GM18520 (cell line): ENCODE results near the gene CTIF.

ENCODE experiments used
- ATAC-seq: cut with Tn5 transposase; IDR thresholded peaks from one replicate; pipeline ENCODE4 v1.9.1; 2021; ENCODE audit not compliant: unreplicated experiment

Gene CTIF

GRCh38 chr18:48675912-48676311 is 137.1 kb downstream of the CTIF start:
- ATAC-seq = no peak

DNA sequence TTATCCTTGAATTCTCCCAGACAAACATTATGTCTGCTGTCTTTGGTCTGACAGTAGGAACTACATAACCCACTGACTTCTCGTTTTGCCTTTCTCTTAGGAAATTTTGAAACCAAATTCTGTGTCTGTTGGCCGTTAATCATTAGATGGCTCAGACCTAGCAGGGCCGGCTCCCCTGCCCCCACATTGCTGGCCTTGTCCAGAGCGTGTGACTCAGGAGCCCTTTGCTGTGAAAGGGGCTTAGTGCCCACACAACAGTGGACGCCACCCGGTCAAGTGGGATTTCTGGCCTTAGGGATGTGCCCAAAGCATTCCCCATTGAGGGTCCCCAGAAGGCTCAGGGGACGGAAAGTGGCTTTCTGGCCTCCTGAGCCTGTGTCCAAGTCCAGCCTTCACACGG is 137.5 kb downstream of the CTIF start:
- no peak for ATAC-seq

- no peak for ATAC-seq
Observed at GRCh38 chr18:48676756-48677368, 138.0 kb downstream of the CTIF start.

GRCh38 chr18:48678237-48679115 is 139.6 kb downstream of the CTIF start:
- ATAC-seq = no peak

DNA sequence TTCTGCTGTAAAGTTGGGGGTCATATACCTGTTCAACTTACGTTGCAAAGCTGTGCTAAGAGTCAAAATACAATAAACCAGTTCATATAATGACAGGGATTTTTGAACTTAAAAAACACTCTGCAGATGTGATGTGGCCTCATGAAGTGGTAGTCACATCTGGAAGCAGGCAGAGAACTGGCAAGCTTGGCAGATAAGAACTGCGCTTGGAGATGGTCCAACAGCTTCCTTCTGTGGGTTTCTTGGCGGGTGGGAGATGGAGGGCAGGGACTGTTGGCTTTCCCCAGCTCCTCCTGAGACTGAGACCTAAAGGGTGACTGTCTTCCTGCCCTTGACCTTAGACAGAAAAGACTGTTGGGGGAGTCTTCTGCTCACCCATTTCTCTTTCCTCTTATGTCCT is 140.4 kb downstream of the CTIF start:
- no peak for ATAC-seq

- ATAC-seq = no peak
Observed at GRCh38 chr18:48680339-48681250, 141.8 kb downstream of the CTIF start.

GRCh38 chr18:48682768-48683167 is 143.9 kb downstream of the CTIF start:
- no peak for ATAC-seq

- ATAC-seq = no peak
Observed at GRCh38 chr18:48683197-48683596, 144.4 kb downstream of the CTIF start.

- no peak for ATAC-seq
Observed at GRCh38 chr18:48683661-48684060, 144.8 kb downstream of the CTIF start.

- ATAC-seq = no peak
Observed at GRCh38 chr18:48687346-48688042, 148.7 kb downstream of the CTIF start.

- ATAC-seq = no peak
Observed at GRCh38 chr18:48688961-48689360, 150.1 kb downstream of the CTIF start.

DNA sequence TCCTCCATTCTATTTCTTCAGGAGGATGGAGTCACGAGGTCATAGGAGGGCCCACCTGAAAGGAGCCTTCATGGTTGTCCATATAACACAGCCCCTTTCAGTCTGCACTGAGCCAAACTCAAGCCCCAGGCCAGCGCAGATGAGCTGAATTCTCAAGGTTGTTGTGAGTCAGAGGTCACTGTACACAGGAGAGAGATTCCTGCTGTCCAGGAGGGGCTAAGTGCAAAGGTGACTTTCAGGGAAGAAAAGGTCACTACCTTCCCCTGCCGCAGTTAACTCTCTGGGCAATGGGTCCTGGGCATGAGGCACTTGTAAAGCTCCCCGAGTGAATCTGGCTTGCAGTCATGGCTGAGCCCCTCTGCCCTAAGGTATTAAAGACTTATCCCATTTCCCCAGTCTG is 150.7 kb downstream of the CTIF start:
- ATAC-seq = no peak

- no peak for ATAC-seq
Observed at GRCh38 chr18:48690494-48690893, 151.7 kb downstream of the CTIF start.

DNA sequence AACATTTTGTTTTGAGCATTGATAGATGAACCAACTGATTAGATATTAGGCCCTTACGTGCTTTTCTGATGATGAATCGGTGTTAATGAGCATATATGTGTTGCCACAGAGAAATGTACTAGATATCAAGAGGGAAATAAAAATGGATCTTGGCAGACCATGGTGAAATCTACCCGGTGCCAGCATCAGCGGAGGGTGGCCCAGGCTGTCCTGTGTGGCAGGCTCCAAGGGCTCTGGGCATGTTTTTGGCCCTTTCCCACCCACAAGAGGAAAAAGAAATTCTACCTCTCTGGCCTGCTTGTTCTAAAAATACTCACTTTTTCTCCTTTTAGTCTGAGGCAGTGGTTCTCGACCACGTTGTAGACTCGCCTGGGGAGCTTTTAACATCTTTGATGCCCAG is 154.2 kb downstream of the CTIF start:
- ATAC-seq = no peak

DNA sequence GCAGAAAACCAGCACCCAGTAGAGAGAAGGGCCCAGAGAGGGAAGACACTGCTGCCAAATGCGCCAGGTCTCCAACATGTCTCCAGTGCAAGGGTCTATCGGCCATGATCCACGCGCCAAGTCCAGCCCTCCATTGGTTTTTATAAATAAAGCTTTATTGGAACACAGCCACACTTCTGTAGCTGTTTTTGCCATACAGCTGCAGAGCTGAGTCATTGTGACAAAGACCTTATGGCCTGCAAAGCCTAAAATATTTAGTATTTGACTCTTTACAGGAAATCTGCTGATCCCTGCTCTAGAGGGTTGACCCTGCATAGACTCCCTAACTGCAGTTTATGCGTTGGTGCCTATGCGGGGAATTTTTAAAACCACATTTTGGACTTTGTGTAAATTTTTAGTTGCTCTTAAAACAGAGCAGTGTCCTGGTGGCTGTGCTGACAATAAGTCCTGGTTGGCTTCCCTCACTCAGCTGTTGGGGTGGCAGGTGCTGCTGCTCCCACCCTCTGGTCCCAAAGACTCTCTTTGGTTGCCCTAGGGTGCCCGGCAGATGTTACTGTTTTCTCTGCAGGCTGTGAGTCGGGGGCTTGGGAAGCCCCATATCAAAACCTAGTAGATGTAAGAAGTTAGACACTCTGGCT is 154.9 kb downstream of the CTIF start:
- no peak for ATAC-seq

GRCh38 chr18:48694295-48694694 is 155.5 kb downstream of the CTIF start:
- no peak for ATAC-seq

DNA sequence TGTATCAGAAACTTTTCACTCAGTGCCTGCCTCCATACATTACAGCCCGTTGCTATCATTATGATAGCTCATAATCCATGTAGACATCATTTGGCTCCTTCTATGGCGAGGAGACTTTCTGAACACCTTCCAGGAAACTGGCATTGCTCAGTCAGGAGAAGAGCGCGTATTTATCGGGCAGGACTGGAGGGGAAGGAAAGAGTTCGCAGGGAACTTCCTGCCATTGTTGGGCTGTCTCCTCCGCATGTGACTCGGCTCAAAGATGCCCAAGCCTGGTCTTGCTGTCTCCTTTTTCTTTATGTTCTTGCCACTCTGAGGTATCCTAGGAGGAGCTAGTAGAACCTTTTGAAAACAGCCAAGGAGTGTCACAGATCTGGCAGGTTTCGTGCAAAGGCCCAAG is 156.8 kb downstream of the CTIF start:
- ATAC-seq = no peak

DNA sequence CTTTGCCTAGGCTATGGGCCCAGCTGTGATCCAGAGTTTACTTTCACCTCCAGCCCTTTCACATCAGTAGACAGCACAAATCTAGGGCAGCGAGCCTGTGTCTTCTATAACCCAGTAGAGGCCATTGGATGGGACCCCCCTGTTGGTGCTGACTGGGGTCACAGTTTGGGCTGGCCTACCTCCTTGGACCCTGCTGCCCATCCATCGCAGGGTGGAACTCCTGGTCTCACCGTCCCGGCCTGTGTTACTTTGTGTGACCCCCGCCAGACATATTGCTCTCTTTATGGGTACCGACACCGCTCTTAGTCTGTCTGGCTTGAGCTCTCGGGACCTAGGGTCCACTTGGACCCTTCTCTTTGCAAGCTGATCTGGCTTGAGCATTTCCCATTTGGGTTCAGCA is 157.4 kb downstream of the CTIF start:
- ATAC-seq = no peak

- ATAC-seq = no peak
Observed at GRCh38 chr18:48697441-48697840, 158.6 kb downstream of the CTIF start.

GRCh38 chr18:48698707-48699106 is 159.9 kb downstream of the CTIF start:
- no peak for ATAC-seq
